LNCaP clone FGC (cell line): ENCODE measurements around the gene CCND1.

Experiments
- DNase-seq: peaks from one replicate; pipeline ENCODE4 v3.0.0-alpha.2; 2011; ENCODE audit warnings: low read depth
- H3K4me3 ChIP-seq: 2 replicates; pipeline ENCODE4 v1.5.1; 2011; ENCODE audit warnings: mild to moderate bottlenecking, low read depth, low read length, control low read depth
- TF ChIP-seq, protein P1 (sequence below): IDR thresholded peaks from 2 replicates; pipeline ENCODE4 v1.5.1; 2012; ENCODE audit warnings: mild to moderate bottlenecking; ENCODE audit not compliant: control insufficient read depth, insufficient read depth; ENCODE audit errors: extremely low read depth

Gene CCND1

DNA sequence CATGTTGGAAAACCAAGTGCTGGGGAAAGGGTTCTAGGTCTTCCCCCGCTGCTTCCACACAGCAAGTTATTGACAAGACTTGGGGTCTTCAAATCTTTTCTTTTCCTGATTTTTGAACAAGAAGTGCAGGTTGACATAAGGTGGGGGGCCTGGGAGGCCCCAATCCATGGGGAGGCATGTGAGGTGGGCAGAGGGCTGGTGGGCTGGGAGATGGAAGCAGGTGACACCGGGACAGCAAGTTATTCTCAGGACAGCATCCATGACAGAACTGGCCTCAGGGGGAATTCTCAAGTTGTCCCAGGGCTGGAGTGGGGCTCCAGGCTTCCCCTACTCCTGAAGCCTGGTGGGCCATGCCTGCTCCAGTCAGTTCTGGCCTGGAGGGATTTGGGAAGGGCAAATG lies 57.4 kb downstream of the CCND1 start:
- TF ChIP-seq, protein P1, sequence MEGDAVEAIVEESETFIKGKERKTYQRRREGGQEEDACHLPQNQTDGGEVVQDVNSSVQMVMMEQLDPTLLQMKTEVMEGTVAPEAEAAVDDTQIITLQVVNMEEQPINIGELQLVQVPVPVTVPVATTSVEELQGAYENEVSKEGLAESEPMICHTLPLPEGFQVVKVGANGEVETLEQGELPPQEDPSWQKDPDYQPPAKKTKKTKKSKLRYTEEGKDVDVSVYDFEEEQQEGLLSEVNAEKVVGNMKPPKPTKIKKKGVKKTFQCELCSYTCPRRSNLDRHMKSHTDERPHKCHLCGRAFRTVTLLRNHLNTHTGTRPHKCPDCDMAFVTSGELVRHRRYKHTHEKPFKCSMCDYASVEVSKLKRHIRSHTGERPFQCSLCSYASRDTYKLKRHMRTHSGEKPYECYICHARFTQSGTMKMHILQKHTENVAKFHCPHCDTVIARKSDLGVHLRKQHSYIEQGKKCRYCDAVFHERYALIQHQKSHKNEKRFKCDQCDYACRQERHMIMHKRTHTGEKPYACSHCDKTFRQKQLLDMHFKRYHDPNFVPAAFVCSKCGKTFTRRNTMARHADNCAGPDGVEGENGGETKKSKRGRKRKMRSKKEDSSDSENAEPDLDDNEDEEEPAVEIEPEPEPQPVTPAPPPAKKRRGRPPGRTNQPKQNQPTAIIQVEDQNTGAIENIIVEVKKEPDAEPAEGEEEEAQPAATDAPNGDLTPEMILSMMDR = no peak
- no peak for DNase-seq
- no peak overlapping the region for H3K4me3 ChIP-seq

DNA sequence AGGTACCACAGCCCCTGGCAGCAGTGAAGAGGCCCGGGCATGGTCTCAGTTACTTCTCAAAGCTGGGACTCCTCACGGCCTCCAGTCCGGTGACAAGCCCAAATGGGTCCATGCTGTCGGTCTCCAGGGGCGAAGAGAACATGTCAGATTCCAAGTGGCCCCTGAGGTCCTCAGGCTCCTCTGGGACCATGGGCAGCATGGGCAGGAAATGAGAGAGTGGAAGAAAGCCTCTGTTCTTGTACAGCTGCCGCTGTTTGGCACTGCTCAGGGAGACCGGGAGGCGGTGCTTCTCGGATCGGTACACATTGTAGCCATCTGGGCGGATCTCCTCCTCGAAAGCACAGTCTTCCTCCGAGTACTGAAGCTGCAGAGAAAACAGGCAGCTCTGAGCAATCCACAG lies 58.3 kb downstream of the CCND1 start:
- TF ChIP-seq, protein P1 = no peak
- DNase-seq = no peak
- H3K4me3 ChIP-seq = no peak overlapping the region

DNA sequence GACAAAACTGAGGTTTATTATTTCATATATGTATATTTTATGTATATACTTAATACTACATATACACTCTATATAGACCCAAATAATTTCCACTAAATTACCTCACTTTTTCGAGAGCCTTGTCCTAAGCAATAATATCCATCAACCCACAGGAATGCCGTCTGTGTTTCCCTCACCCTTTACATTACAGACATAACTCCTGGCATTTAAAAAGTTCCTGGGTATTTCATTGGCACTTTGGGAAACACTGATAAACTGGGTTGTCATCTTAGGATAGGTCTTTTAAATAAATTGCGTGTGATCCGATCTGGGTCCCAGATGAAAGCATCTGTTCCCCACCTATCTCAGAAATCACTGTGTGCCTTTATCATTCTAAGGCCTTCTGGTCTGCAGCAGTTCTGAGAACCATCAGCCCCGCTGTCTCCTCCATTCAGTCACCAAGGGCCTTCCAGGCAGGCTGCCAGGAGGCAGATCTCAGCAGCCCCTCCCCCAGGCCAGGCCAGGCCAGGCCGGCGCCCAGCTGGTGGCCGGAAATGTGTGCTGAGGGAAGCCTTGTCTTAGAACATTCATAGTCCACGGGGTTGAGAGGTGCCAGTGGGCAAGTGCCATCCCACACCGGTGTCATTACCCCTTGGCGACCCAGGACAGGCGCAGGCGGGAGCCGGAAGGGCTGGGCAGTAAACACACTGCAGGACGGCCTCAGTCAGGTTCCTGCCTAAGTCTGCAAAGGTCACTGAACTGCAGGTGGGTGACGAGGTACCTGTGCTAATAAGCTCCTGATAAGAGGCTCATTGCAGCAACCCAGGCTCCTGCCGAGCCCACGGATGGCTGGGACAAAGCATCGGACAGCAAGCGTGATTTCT lies 59.6 kb downstream of the CCND1 start:
- H3K4me3 ChIP-seq = no peak overlapping the region
- TF ChIP-seq, protein P1 = no peak
- no peak for DNase-seq

DNA sequence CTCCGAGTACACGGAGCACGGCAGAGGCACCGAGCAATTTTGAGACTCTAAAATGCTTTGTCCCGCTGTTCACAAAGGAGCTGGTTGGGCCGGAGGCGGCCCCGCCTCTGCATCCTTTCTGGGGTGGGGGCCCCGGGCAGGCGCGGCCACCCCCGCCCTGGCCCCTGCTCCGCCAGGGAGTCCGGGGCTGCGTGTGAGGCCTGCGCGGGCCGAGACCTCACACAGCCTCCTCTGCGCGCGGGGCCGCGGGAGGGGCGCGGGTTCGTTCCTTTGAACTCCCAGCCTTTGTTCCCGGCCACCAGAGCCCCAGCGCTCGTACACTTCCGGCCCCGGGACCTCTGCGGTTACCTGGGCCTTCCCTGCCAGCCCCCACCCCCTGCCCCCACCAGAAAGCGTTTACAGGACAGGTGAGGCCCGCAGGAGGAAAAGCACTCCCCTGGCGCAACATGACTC lies 61.3 kb downstream of the CCND1 start:
- TF ChIP-seq, protein P1 = no peak
- H3K4me3 ChIP-seq = no peak overlapping the region
- DNase-seq = no peak

DNA sequence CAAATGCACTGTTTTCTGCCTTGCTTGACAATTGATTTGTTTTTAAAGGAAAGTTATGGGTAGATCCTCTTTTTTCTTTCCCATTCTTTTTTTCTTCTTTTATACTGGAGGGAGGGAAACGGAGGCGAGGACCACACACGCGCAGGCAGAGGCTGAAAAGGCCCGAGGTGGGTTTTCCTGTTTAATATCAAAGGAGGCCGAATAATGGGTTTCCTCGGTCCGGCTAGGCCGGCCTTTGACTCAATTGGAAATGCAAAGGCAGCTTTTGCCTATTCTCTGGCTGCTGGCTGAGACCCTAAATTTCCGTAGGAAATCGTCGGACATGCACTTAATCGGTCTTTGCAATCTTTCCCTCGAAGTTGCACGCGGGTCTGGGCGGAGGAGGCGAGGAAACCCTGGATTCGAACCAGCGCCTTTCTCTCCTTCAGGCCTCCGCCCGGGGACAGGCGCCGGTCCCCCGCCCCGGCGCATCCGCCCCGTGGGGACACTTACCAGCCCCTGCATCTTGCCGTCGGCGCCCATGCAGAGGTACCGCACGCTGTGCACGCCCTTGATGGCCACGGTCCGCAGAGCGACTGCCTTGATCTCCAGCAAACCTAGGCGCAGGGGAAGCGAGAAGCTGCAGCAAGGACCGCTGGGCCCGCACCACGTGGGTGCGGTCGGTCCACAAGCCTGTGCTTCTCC lies 62.0 kb downstream of the CCND1 start:
- TF ChIP-seq, protein P1 = no peak

DNA sequence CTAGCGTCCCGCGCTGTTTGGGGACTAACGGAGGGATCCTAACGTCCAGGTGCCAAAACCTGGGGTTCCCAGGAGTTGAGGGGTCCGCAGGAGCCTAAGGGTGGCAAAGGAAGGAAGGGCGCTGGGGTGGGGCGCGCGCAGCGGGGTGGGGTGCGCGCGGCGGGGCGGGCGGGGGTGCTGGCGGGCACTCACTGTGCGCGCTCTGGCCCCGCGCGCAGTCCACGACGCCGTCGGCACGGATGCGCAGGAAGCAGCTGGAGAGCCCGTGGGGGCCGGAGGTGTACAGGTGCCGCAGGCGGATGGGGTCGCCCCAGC lies 62.5 kb downstream of the CCND1 start:
- DNase-seq = no peak
- TF ChIP-seq, protein P1 = no peak
- H3K4me3 ChIP-seq = no peak overlapping the region

More for the DNA sequence above, 62.0 kb downstream of the CCND1 start:
- no peak overlapping the region for H3K4me3 ChIP-seq
- no peak for DNase-seq
